DOHH2 (cell line): ENCODE results near the gene WDR74.

Experiments
- H3F3A ChIP-seq: fragments of 200-600 bp; sonication (generic), shearing (Covaris generic); 2 replicates; pipeline ENCODE4 v1.6.0; 2016; ENCODE audit warnings: antibody characterized with exemption, mild to moderate bottlenecking; ENCODE audit not compliant: control insufficient read depth, insufficient read depth
- H3K27ac ChIP-seq: fragments of 200-600 bp; sonication (generic); 2 replicates; pipeline ENCODE4 v1.5.1; 2014; ENCODE audit warnings: low read depth, mild to moderate bottlenecking, low read length, moderate library complexity
- H3K27me3 ChIP-seq: fragments of 200-600 bp; sonication (generic); 2 replicates; pipeline ENCODE4 v1.6.1; 2014; ENCODE audit warnings: mild to moderate bottlenecking, low read length, mixed read lengths; ENCODE audit not compliant: control insufficient read depth
- H3K36me3 ChIP-seq: fragments of 200-600 bp; sonication (generic); 2 replicates; pipeline ENCODE4 v1.6.1; 2014; ENCODE audit warnings: mild to moderate bottlenecking, low read length, moderate library complexity, mixed read lengths; ENCODE audit not compliant: control insufficient read depth
- H3K4me1 ChIP-seq: fragments of 200-600 bp; sonication (generic); 2 replicates; pipeline ENCODE4 v1.6.1; 2014; ENCODE audit warnings: mild to moderate bottlenecking, low read length, mixed read lengths; ENCODE audit not compliant: control insufficient read depth
- H3K4me2 ChIP-seq: fragments of 200-600 bp; sonication (generic); 2 replicates; pipeline ENCODE4 v1.6.0; 2014; ENCODE audit warnings: mild to moderate bottlenecking, low read length, moderate library complexity
- H3K4me3 ChIP-seq: fragments of 200-600 bp; sonication (generic); 2 replicates; pipeline ENCODE4 v1.5.1; 2014; ENCODE audit warnings: mild to moderate bottlenecking, low read length, mixed read lengths
- H3K79me2 ChIP-seq: fragments of 200-600 bp; sonication (generic); 2 replicates; pipeline ENCODE4 v1.6.1; 2014; ENCODE audit warnings: mild to moderate bottlenecking, low read length, mixed read lengths; ENCODE audit not compliant: control insufficient read depth
- H3K9me2 ChIP-seq: fragments of 200-600 bp; sonication (generic); replicated peaks from 2 replicates; pipeline ENCODE4 v1.6.1; 2014; ENCODE audit warnings: mild to moderate bottlenecking, low read length, mixed read lengths; ENCODE audit not compliant: control insufficient read depth
- H3K9me3 ChIP-seq: fragments of 200-600 bp; sonication (generic); 2 replicates; pipeline ENCODE4 v1.6.1; 2014; ENCODE audit warnings: antibody characterized with exemption, low read length, mixed read lengths; ENCODE audit not compliant: control insufficient read depth, insufficient read depth
- H4K20me1 ChIP-seq: fragments of 200-600 bp; sonication (generic); 2 replicates; pipeline ENCODE4 v1.6.0; 2014; ENCODE audit warnings: low read depth, mild to moderate bottlenecking, antibody characterized with exemption, low read length, moderate library complexity; ENCODE audit not compliant: control insufficient read depth, insufficient read depth
- EZH2phosphoT487 ChIP-seq: fragments of 200-600 bp; sonication (generic); IDR thresholded peaks from 2 replicates; pipeline ENCODE4 v1.6.1; 2017; ENCODE audit warnings: borderline replicate concordance, mild to moderate bottlenecking, antibody characterized with exemption, low read length, moderate library complexity, mixed read lengths
- TF ChIP-seq, protein P1 (sequence below): fragments of 200-600 bp; sonication (generic); IDR thresholded peaks from one replicate; pipeline ENCODE4 v1.5.1; 2014; ENCODE audit warnings: antibody characterized with exemption, mild to moderate bottlenecking, low read depth, low read length; ENCODE audit not compliant: poor library complexity, severe bottlenecking

The WDR74 gene

GRCh38 chr11:62799486-62799885 is 39.9 kb downstream of the WDR74 start:
- Histone ChIP-seq H3K4me2 (no peak overlapping the region), H3K27ac (no peak overlapping the region), H3K9me3 (no peaks in the 10 kb centered on the region), H3K79me2 (peaks cover 29% of the 10 kb centered on the region), H3K4me1 (peaks cover 12% of the 10 kb centered on the region), H3K27me3 (no peaks in the 10 kb centered on the region), H3K9me2 (no peaks in the 10 kb centered on the region), H4K20me1 (peaks cover 9% of the 10 kb centered on the region), H3F3A (no peaks in the 10 kb centered on the region), H3K4me3 (no peak overlapping the region), H3K36me3 (peaks cover 91% of the 10 kb centered on the region)
- TF ChIP-seq EZH2phosphoT487, result no peak
- TF ChIP-seq, protein P1, sequence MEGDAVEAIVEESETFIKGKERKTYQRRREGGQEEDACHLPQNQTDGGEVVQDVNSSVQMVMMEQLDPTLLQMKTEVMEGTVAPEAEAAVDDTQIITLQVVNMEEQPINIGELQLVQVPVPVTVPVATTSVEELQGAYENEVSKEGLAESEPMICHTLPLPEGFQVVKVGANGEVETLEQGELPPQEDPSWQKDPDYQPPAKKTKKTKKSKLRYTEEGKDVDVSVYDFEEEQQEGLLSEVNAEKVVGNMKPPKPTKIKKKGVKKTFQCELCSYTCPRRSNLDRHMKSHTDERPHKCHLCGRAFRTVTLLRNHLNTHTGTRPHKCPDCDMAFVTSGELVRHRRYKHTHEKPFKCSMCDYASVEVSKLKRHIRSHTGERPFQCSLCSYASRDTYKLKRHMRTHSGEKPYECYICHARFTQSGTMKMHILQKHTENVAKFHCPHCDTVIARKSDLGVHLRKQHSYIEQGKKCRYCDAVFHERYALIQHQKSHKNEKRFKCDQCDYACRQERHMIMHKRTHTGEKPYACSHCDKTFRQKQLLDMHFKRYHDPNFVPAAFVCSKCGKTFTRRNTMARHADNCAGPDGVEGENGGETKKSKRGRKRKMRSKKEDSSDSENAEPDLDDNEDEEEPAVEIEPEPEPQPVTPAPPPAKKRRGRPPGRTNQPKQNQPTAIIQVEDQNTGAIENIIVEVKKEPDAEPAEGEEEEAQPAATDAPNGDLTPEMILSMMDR, result no peak

- Histone ChIP-seq H3K4me1 (peaks cover 9% of the 10 kb centered on the region), H4K20me1 (no peaks in the 10 kb centered on the region), H3K79me2 (peaks cover 13% of the 10 kb centered on the region), H3K36me3 (peaks cover 89% of the 10 kb centered on the region), H3K4me3 (no peak overlapping the region), H3K9me2 (no peaks in the 10 kb centered on the region), H3F3A (peaks cover 12% of the 10 kb centered on the region), H3K27me3 (no peaks in the 10 kb centered on the region), H3K27ac (no peak overlapping the region), H3K4me2 (no peak overlapping the region), H3K9me3 (no peaks in the 10 kb centered on the region)
- TF ChIP-seq, protein P1, result no peak
Observed at GRCh38 chr11:62796281-62796680, 43.1 kb downstream of the WDR74 start.

DNA sequence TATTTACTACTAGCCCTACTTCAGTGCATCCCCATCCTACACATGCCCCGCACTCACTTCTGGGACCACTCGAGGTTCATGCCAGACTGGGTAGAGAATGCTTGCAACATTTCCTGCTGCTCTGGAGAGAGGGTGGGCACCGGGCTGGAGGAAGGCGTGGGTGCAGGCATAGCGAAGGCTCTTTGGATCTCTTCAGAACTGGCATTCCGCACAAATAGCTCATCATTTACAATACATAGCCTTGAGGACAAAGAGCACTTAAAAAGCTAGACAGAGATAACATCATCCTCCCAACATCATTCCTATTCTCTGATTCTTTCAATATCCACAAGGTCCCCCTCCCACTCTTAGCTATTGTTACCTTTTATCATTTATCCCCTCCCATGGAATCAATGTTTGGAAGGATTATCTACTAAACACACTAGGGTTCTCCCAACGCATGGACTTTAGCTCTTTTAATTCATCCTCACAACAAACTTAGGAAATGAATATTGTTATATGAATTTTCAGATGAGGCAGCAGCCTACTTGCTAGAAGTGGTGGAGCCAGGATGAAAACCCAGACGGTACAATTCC is 45.1 kb downstream of the WDR74 start:
- TF ChIP-seq, protein P1, result no peak
- no peak for TF ChIP-seq EZH2phosphoT487
- H3F3A ChIP-seq, result peaks cover 12% of the 10 kb centered on the region
- peaks cover 91% of the 10 kb centered on the region for H3K36me3 ChIP-seq

More for the DNA sequence above, 45.1 kb downstream of the WDR74 start:
- Histone ChIP-seq H3K27ac (no peak overlapping the region), H3K4me1 (peaks cover 27% of the 10 kb centered on the region), H3K9me2 (no peaks in the 10 kb centered on the region), H3K27me3 (no peaks in the 10 kb centered on the region), H3K79me2 (peaks cover 33% of the 10 kb centered on the region), H3K9me3 (no peaks in the 10 kb centered on the region), H3K4me2 (no peak overlapping the region), H3K4me3 (no peak overlapping the region), H4K20me1 (no peaks in the 10 kb centered on the region; the same call in 1 of the 2 replicates)
